Vagina (tissue), 2 donors: ENCODE measurements around the gene TNFSF9.

ENCODE experiments used
- CTCF ChIP-seq, 3 experiments: fragments of 450-650 bp in 2 of 3; fragments of 200-600 bp in 1 of 3; sonication (generic) in 1 of 3; IDR thresholded peaks; one replicate each; pipeline ENCODE4 v1.5.1; 2017 to 2019; ENCODE audit warnings: antibody characterized with exemption in 3 of 3, mild to moderate bottlenecking in 2 of 3, moderate library complexity in 2 of 3
- POLR2A ChIP-seq, 2 donors: fragments of 450-650 bp; IDR thresholded peaks; one replicate each; pipeline ENCODE4 v1.6.1; 2017; ENCODE audit warnings: antibody characterized with exemption in 2 of 2, mild to moderate bottlenecking in 2 of 2, moderate library complexity in 2 of 2
- POLR2AphosphoS5 ChIP-seq, 2 donors: sonication (generic); formaldehyde crosslinking; IDR thresholded peaks; one replicate each; pipeline ENCODE4 v1.9.0; 2017; ENCODE audit warnings: antibody characterized with exemption in 2 of 2, mild to moderate bottlenecking in 2 of 2, low read depth in 1 of 2; ENCODE audit not compliant: insufficient read depth in 1 of 2

- TF ChIP-seq CTCF (IDR thresholded peaks at IDR 0.05) (no peak), POLR2A (IDR thresholded peaks at IDR 0.05) (no peak), POLR2AphosphoS5 (IDR thresholded peaks at IDR 0.05; ENCODE audit: insufficient read depth in 1 of 2, low read depth in 1 of 2) (no peak)
Measured at GRCh38 chr19:6484831-6485230, 46.0 kb upstream of the TNFSF9 start.
